Neural cell (in vitro differentiated cells): Measurements from ENCODE around the gene PRRG3.

Experiments
- CTCF ChIP-seq: fragments of 450-650 bp; IDR thresholded peaks from 2 replicates; pipeline ENCODE4 v1.5.1; 2014; ENCODE audit warnings: antibody characterized with exemption, mild to moderate bottlenecking, moderate library complexity; ENCODE audit not compliant: poor library complexity, severe bottlenecking
- EP300 ChIP-seq: fragments of 450-650 bp; conservative IDR thresholded peaks from 2 replicates; pipeline ENCODE4 v1.6.1; 2014; ENCODE audit warnings: antibody characterized with exemption, mild to moderate bottlenecking, moderate library complexity; ENCODE audit not compliant: poor library complexity, severe bottlenecking
- EZH2 ChIP-seq: fragments of 200-600, 300-800 bp; shearing (Covaris generic), sonication (generic); IDR thresholded peaks from 2 replicates; pipeline ENCODE4 v1.6.1; 2014; ENCODE audit warnings: antibody characterized with exemption, low read length, borderline replicate concordance, mild to moderate bottlenecking; ENCODE audit not compliant: insufficient read depth, poor library complexity, severe bottlenecking
- POLR2AphosphoS5 ChIP-seq: IDR thresholded peaks from 2 replicates; pipeline ENCODE4 v1.6.1; 2012
- REST ChIP-seq: IDR thresholded peaks from 2 replicates; pipeline ENCODE4 v1.6.1; 2012; ENCODE audit warnings: borderline replicate concordance
- SMC3 ChIP-seq: fragments of 450-650 bp; conservative IDR thresholded peaks from 2 replicates; pipeline ENCODE4 v1.6.1; 2014; ENCODE audit warnings: antibody characterized with exemption, mild to moderate bottlenecking, moderate library complexity; ENCODE audit not compliant: poor library complexity

GRCh38 chrX:151688695-151689094, 6.6 kb upstream of the PRRG3 start:
- TF ChIP-seq REST (no peak), SMC3 (no peak), CTCF (no peak), EZH2 (no peak), POLR2AphosphoS5 (no peak), EP300 (no peak)
